HG02571 (cell line): Measurements from ENCODE around the gene RADX.

ENCODE experiments used
- ATAC-seq: cut with Tn5 transposase; IDR thresholded peaks from one replicate; pipeline ENCODE4 v1.9.1; 2021; ENCODE audit warnings: mild to moderate bottlenecking, moderate library complexity; ENCODE audit not compliant: unreplicated experiment

RADX gene

DNA sequence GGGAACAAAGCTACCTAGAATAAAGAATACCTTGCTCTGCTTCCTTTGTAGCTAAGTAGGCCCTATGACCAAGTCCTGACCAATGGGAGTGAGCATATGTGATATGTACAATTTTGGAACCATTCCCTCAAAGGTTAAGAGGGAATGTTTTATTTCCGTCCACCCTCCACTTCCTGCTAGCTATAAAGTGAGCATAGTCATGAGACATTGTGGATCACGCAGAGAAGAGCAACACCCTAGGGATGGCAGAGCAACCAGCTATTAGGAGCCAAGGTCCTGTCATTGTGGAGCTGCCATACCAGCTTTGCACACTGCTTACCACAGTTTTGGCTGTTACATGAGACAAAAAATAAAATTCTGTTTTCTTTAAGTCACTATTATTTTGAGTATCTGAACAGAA, 68.9 kb downstream of the RADX start:
- no peak for ATAC-seq

DNA sequence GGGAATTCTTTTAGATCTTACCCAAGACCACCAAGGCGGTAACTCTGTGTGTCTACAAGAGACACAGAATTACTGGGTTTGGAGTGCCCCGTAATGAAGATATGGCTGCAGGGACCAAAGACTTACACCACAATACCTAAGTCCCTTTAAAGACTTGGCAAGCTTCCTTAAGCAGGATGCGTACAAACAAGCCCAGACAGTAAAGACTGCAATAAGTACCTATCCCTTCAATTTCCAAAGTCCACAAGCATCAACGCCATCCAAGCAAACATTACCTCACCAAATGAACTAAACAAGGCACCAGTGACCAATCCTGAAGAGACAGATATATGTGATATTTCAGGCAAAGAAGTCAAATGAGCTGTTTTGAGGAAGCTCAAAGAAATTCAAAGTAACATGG, 72.4 kb downstream of the RADX start:
- no peak for ATAC-seq

DNA sequence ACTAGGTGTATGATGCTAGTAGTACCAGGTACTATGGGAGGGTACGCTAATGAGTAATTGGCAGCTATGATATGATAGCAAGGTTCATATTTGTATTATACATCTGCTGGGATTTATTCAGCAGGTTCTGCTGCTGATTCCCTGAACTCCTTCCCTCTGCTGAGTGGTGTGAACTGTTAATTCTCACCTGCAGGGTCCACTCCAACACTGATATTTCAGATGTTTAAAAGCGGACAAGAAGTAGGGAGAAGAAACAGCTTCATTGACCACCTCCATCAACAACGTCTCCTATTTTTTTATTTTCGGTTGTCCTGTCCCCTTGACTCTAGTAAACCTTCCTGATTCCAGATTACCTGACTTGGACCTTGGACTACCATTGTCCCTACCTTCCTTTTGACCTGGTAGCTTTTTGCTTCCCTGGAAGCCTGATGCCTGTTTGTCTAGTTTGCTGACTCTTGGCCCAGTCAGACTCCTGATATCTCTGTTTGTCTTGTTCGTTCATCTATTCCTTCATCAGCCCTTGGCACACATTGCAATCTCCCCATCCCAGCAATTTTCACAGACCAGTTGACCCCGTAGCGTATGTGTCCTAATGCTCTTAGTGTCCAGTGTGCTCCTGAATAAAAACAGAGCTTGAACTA, 80.8 kb downstream of the RADX start:
- no peak for ATAC-seq

DNA sequence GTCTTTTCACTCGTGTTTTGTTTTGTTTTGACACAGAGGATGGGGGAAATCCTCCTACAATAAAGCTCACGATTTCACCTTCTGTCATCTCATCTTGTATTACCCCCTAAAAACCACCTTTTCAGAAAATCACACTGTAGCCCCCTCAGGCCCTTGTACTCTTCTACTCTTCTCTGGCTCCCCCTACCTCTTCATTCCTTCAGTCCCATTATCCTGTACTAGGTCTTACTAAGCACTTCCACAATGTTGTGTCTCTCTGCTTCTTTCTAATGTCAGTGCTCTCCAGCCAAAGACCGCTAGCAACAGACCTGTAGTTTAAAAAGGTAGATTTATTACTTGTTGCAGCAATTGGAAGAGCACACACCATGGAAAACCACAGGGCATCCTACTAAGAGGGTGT, 84.7 kb downstream of the RADX start:
- no peak for ATAC-seq

DNA sequence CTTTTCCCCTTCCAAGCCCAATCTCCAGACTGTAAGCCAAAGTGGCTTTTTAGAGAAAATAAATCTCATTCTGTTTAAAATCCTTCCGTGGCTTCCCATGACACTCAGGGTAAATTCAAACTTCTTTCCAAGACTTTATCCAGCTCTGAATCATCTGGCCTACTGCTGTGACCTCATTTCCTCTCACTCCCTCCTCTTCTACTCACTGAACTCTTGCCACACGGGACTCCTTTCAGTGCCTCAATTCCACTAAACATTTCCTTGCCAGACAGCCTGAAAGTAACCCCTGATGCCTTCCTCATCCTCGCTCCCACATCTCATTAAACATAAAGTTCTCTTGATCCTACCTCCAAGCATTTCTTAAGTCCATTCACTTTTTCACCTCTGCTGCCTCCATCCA, 86.9 kb downstream of the RADX start:
- ATAC-seq: no peak

DNA sequence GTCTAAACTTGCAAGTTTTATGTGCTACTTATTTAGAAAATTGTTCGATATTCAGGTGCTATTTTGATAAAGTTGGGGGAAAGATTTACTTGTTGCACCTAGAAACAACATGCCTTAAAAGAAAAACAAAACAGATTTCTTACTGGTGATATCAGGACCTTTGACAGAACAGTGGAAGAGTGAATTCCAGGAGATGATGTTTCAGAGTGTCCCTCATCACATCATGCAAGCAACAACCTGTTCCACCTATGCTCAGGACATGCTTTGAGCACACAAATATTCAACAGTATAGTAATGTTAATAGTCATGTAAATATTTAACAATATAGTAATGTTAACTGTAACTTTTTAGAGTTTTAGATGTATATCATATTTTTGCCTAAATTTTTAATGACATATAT, 90.9 kb downstream of the RADX start:
- no peak for ATAC-seq

DNA sequence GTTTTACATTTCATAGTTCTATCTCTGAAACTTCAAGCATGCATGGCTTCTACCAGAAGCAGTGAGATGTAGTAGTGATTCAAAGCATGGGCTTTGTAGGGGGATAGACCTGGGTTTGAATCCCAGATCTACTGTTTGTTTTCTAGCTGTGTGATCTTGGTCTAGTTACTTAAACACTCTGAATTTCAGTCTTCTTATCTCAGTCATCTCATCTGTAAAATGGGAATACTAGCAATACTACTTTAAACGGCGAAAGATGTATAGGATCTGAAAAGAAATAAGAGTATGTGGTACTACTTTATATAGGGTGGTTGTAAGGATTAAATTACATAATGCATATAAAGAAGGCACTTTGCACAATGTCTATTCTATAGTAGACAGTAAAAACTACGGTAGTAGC, 94.7 kb downstream of the RADX start:
- no peak for ATAC-seq

DNA sequence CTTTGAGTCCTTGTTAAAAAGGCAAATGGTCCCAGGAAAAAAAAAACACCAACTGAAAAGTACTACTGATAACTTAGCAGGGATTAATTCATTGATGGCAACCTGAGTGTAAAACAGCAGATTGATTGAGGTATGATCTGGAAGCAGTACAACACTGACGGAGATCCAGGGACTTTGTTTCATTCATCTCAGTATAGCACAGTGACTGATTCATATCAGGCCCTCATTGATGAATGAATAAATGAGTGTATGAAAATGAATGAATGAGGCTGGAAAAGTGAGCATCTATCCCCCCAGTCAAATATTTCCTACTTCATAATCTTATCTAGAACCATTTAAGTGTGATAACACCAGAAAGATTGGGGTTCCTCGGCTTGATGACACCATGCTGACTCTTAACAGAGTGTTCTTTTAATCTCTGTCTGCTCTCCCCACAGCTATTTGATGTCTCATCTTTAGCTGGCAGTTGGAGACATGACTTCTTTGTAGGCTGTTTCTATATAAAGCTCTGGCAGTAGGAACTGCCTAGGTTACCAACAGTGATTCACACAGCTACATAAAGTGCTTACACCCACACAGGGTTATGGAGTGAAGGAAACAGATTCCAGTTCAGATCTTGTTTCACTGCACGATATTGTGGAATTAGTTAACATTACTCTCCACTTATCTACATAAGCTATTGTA, 96.1 kb downstream of the RADX start:
- no peak for ATAC-seq

DNA sequence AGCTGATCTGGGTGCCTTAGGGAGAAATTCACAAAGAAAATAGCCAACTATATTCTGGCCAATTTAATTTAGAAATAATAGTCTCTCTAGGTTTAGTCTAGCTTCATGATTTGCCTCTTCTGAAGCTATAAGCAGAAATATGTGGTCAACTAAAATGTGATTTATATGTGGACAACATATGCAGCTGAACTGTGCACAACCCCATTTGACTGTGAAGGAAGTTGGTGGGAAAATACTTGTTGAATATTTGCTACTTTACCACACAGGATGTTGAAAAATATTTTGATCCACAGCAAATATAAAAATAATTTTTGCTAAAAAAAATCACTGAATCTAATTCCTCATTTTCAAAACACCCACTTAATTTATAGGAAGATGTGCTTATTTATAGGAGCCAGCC, 99.0 kb downstream of the RADX start:
- no peak for ATAC-seq

DNA sequence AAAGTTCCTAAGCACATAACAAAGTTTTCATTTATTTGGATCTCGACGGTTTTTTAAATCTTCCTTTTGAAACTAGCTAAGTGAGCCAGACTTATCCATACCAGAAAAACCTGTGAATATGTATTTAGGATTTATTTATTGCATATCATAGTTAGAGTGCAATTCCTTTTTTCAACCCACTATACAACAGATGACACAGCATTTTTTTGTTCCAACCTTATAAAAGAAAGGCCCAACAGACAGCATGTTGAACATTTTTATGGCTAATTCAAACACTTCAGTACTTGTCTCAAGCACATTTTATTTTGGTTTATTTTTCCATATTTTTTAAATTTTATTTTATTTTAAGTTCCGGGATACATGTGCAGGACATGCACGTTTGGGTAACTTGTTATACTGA, 99.6 kb downstream of the RADX start:
- no peak for ATAC-seq

DNA sequence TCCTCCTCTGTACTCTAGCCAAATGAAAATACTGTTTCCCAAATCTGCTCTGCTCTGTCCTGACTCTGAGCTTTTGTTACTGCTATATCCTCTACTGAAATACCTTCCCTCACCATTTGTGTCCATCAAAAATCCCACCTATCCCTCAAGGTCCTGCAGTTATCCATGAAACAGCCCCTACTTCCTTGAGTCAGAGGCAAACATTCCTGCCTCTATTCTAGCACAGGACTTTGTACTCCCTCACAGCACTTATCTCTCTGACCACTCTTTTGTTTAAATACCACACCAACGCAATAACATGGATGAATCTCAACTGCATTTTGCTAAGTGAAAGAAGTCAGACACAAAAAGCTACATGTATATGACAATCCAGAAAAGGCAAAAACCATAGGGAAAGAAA, 104.2 kb downstream of the RADX start:
- ATAC-seq: no peak

DNA sequence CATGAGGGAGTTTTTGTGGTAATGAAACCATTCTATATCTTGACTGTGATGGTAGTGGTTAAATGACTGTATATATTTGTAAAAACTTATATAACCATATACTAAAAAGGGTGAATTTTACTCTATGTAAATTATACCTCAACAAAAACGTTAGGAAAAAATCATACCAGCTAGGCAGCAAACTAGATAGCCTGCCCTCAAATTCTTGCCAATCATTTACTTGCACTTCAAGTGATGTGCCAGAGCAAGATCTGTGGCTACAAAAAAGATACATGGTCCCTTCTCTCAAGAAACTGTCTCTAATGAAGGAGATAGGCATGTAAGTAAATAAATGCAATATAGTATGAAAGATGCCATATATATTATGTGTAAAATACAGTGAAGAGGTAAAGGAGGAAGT, 104.7 kb downstream of the RADX start:
- no peak for ATAC-seq

DNA sequence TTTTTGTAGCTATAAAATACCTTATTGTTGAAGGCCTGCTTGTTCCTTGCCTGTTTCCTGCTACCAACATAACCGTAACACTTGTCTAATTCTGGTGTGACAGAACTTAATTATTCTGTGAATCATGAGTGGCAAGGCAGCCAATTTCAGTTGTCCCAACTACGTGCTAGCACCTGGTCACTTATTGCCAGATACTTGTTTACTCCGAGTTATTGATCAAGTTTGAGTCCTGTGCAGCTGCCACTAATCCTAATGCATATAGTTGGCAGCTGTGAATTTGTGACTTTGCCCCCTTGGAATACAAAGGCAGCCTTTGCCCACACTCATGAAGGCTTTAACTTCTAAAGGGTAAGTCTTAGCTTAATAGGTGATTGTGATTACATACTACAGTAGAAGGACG, 106.9 kb downstream of the RADX start:
- no peak for ATAC-seq

DNA sequence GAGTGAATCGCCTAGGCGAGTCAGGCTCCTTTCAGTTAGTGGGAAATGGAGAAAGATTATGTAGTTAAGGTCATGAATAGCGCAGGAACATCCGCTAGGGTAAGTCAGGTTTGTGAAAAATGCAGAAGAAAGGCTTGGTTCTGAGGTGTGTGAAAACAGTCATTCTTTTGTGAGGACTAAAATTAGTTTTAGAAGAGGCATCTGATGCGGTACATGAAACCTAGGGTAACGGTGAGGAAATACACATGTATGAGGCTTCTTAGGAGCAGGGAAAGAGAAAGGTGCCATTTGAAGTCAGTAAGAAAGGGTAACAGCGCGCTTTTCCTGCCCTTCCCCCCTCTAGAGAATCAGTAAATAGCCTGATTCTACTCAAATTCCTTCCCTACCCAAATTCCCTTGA, 114.2 kb downstream of the RADX start:
- no peak for ATAC-seq

DNA sequence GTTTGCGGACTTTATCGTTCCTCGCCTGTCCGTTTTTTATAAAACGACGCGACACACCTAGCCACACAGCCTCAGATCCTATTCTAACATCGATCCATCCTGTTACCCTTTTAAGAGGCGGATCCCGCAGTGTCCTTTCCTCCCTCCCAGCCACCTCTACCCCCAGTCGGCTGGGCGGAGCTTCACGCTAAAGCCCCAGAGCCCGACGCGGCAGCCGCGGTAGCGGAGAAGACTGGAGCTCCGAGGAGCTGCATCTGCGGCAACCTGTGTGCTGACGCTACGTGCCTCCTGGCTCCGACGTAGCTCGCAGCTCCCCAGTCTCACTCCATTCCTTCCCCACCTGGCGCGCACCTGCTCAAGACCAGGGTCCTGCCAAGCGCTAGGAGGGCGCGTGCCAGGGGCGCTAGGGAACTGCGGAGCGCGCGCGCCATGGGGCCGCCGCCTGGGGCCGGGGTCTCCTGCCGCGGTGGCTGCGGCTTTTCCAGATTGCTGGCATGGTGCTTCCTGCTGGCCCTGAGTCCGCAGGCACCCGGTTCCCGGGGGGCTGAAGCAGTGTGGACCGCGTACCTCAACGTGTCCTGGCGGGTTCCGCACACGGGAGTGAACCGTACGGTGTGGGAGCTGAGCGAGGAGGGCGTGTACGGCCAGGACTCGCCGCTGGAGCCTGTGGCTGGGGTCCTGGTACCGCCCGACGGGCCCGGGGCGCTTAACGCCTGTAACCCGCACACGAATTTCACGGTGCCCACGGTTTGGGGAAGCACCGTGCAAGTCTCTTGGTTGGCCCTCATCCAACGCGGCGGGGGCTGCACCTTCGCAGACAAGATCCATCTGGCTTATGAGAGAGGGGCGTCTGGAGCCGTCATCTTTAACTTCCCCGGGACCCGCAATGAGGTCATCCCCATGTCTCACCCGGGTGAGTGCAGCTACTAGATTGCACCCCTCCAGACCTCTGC, 115.0 kb downstream of the RADX start, which contains the start of gene RNF128:
RNF128 (plus strand) TSS at position 217 of the 953 bp plus-strand sequence; CDS start at position 430, 213 bp downstream.
- no peak for ATAC-seq

DNA sequence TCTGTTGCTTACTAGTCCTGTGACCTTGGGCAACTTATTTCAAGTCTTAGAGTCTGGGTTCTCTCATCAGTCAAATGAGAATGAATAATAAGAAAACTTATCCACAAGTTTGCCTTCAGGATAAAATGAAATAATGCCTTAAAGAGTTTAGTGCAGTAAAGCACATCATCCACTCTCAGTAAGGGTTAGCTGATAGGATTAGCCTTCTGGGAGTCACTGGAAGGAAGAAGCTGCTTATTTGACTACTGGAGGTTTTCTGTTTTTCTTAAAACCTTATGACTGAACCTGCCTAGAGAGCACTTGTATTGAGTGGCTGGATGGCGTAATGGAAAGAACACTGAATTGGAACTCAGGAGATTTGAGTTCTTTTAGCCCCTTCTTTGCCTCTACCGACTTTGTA, 116.6 kb downstream of the RADX start:
- ATAC-seq: no peak
